Fibroblast of pulmonary artery (primary cell): ENCODE measurements around the gene CEBPE.

Experiments
- DNase-seq: peaks from one replicate; pipeline ENCODE4 v3.0.0-alpha.2; 2010; ENCODE audit warnings: low read depth
- H3K4me3 ChIP-seq: replicated peaks from 2 replicates; pipeline ENCODE4 v1.5.1; 2011; ENCODE audit warnings: low read depth, mild to moderate bottlenecking, control low read depth, low read length, moderate library complexity
- TF ChIP-seq, protein P1 (sequence below): IDR thresholded peaks from 2 replicates; pipeline ENCODE4 v1.5.1; 2011; ENCODE audit warnings: mild to moderate bottlenecking, control low read depth, low read length, inconsistent platforms; ENCODE audit errors: missing control alignments

CEBPE gene

DNA sequence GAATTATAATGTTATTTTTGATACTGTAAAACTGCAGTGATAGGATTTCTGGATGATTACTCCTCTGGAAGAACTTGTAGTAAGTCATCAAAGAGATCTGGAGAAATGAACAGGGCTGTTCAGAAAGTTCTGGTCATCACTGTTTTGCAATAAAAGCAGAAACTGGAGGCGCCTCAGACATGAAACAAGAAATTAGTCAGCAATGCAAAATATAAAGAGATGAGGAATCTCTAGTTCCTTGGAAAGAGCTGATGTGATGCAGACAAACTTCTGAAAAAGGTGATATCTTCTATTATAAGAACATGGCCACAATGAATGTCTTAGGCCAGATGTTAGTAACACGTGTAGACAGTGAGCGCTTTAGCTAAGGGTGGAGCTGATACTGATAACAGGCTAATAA is 33.6 kb downstream of the CEBPE start:
- no peak for DNase-seq
- H3K4me3 ChIP-seq = no peak overlapping the region
- TF ChIP-seq, protein P1, sequence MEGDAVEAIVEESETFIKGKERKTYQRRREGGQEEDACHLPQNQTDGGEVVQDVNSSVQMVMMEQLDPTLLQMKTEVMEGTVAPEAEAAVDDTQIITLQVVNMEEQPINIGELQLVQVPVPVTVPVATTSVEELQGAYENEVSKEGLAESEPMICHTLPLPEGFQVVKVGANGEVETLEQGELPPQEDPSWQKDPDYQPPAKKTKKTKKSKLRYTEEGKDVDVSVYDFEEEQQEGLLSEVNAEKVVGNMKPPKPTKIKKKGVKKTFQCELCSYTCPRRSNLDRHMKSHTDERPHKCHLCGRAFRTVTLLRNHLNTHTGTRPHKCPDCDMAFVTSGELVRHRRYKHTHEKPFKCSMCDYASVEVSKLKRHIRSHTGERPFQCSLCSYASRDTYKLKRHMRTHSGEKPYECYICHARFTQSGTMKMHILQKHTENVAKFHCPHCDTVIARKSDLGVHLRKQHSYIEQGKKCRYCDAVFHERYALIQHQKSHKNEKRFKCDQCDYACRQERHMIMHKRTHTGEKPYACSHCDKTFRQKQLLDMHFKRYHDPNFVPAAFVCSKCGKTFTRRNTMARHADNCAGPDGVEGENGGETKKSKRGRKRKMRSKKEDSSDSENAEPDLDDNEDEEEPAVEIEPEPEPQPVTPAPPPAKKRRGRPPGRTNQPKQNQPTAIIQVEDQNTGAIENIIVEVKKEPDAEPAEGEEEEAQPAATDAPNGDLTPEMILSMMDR = no peak

DNA sequence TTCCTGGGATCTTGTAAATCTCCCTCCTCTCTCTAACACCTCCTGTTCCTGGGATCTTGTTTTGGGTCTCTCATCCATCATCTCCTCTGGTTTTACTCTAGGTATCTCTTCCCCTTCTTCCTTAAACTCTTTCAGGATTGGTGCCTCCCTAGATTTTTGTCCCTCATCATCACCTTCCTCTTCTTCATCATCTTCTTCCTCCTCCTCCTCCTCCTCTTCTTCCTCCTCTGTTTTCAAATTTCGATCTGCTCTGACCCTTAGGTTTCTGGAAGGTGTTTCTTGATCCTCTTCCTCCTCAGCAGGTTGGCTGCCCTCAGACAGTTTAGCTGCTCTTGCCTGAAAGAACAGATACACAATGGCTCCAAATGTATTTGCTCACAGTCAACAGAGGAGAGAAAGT is 38.6 kb downstream of the CEBPE start:
- no peak overlapping the region for H3K4me3 ChIP-seq
- TF ChIP-seq, protein P1 = no peak
- no peak for DNase-seq

DNA sequence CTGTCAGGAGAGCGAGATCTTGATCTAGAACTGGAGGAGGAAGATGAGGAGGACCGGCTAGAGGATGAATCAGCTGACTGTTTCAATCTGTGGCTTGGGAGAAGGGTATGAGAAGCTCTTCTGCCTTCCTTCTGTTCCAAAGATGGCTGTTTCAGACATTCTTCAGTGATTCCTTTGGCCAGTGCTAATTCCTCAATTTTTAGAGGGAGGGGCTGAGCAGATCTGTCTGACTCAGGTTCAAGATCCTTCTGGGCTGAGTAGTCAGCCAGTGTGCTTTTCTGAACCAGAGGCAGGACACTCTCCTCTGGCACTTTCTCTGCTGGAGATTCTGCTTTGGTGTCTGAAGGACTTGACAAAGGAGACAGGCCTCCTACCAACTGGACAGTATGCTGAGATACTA is 39.3 kb downstream of the CEBPE start:
- TF ChIP-seq, protein P1 = no peak
- DNase-seq = no peak
- H3K4me3 ChIP-seq = no peak overlapping the region

DNA sequence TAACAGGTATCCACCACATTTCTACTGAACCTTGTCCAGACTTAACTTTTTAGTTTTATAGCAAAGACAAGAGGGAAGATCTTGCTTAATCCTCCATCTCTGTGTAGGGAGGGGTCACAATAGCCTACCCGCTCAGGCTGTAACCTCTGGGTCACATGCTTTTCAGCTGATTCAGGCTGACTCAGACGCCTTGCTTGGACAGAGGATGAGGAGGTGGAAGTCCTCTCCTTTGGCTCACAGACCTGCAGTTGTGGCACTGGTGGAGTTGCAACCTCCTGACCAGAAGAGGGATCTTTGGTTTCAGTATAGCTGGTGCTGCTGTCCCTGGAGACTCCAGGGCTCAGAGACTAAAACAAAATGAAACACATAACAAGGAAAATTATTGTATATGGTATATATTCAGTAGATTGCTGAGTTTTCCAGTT is 40.4 kb downstream of the CEBPE start:
- TF ChIP-seq, protein P1 = no peak
- DNase-seq = peak; percentile 95
- no peak overlapping the region for H3K4me3 ChIP-seq

DNA sequence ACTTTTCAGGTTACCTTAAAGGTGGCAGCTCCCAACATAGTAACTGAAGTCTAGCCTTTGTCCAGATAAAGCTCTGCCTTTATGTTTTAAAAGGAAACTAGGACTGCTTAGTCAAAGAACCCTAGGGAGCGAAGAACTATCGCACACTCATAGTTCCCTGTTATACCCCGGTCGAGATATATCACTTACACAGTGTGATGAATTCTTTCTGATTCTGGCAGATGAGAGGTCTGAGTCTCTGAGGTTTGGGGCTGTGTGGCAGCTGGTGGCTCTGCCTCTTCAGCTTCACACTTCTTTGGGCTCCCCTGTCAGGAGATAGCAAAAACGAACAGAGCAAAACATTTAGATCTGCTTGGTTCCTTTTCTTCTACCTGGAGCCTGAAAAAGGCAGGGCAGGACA is 41.1 kb downstream of the CEBPE start:
- H3K4me3 ChIP-seq = no peak overlapping the region
- DNase-seq = no peak
- TF ChIP-seq, protein P1 = no peak

DNA sequence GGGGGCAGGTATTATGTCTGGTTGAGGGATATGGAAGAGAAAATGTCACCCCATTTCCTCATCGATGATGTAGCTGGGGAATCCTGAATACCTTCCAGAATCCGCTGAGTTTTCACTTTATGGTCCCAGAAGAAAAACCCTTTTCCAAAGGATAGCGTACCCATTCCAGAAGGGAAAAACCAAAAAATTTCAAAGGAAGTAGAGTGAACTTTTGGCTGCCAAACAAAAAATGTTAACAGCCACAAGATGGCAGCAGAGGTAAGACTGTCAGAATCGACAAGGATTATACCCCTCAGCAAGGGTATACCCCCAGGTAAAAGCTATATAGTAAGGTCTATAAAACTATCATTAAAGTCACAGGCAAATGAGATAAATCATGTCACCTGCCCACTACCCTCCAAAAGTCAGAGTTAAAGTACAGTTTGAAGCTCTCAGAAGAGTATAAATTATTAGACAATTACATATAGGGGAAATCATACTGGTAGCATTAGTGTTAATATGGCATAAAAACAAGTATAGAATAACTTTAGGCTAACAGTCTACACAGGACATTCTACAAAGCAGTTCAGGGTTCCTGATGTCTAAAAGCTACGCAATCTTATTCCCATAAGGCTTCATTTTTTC is 42.2 kb downstream of the CEBPE start:
- TF ChIP-seq, protein P1 = peak; percentile 66
- no peak overlapping the region for H3K4me3 ChIP-seq
- DNase-seq = peak; percentile 53

DNA sequence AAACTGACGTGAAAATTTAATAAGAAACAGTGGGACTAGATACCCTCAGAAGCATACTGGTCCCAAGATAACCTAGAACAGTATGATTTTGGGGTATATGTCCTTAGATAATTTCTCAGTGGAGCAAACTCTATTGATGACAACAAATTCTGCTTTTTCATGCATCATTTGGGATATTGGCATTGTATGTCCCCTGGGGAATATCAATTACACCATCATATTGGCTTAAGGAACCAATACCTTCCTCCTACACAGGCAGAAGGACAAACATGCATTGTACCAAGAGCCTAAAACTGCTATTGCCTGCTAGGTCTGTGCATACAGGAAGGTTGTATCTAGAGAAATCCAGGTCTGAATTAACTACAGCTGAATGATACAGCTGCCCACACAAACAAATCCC is 44.1 kb downstream of the CEBPE start:
- H3K4me3 ChIP-seq = no peak overlapping the region
- TF ChIP-seq, protein P1 = no peak
- DNase-seq = no peak
